GM10266 (cell line): Measurements from ENCODE around the gene PLA2G4F.

Experiments
- DNase-seq: peaks from one replicate; pipeline ENCODE4 v3.0.0; 2012; ENCODE audit errors: extremely low spot score
- CTCF ChIP-seq: IDR thresholded peaks from 2 replicates; pipeline ENCODE4 v1.5.1; 2012; ENCODE audit warnings: mild to moderate bottlenecking, low read depth; ENCODE audit not compliant: control insufficient read depth, insufficient read depth; ENCODE audit errors: missing control alignments

Gene PLA2G4F

GRCh38 chr15:42146551-42147430 lies 9.6 kb downstream of the PLA2G4F start:
- TF ChIP-seq CTCF: no peak
- DNase-seq: no peak

GRCh38 chr15:42145546-42146455 lies 10.6 kb downstream of the PLA2G4F start:
- no peak for TF ChIP-seq CTCF
- no peak for DNase-seq

- no peak for DNase-seq
- TF ChIP-seq CTCF: no peak
Observed at GRCh38 chr15:42144841-42145375, 11.5 kb downstream of the PLA2G4F start.

- TF ChIP-seq CTCF: no peak
- DNase-seq: no peak
Observed at GRCh38 chr15:42143866-42144625, 12.4 kb downstream of the PLA2G4F start.

- DNase-seq: no peak
- no peak for TF ChIP-seq CTCF
Observed at GRCh38 chr15:42143356-42143755, 13.1 kb downstream of the PLA2G4F start.

GRCh38 chr15:42141795-42142667 lies 14.4 kb downstream of the PLA2G4F start:
- no peak for TF ChIP-seq CTCF
- no peak for DNase-seq
